Loucy (cell line): Measurements from ENCODE around the gene LUZP1.

Source experiments
- CTCF ChIP-seq: fragments of 200-600 bp; sonication (generic); conservative IDR thresholded peaks from 2 replicates; pipeline ENCODE4 v1.5.1; 2014; ENCODE audit warnings: mild to moderate bottlenecking, antibody characterized with exemption, low read length
- EZH2phosphoT487 ChIP-seq: fragments of 200-600 bp; IDR thresholded peaks from 2 replicates; pipeline ENCODE4 v1.6.1; 2018; ENCODE audit warnings: antibody characterized with exemption, mild to moderate bottlenecking, moderate library complexity, borderline replicate concordance

GRCh38 chr1:23163395-23163794 is 5.3 kb downstream of the LUZP1 start:
- TF ChIP-seq CTCF = no peak
- TF ChIP-seq EZH2phosphoT487 = no peak
